MM.1S (cell line): ENCODE results near the gene MSMO1.
A peak's percentile ranks its signal among the peaks of the same experiment; 100 is the strongest.

Experiments used
- DNase-seq: peaks from one replicate; pipeline ENCODE4 v3.0.0-alpha.2; 2015
- H2AFZ ChIP-seq: fragments of 300-600 bp; sonication (generic); 2 replicates; pipeline ENCODE4 v1.6.0; 2016; ENCODE audit warnings: antibody characterized with exemption, low read length
- H3F3A ChIP-seq: fragments of 300-600 bp; sonication (generic); 2 replicates; pipeline ENCODE4 v1.6.1; 2016; ENCODE audit warnings: mild to moderate bottlenecking, antibody characterized with exemption, low read length, moderate library complexity, mixed read lengths; ENCODE audit not compliant: insufficient read depth
- H3K27ac ChIP-seq: fragments of 300-600 bp; sonication (generic); 2 replicates; pipeline ENCODE4 v1.5.1; 2016; ENCODE audit warnings: mild to moderate bottlenecking, low read length
- H3K27me3 ChIP-seq: fragments of 300-600 bp; sonication (generic); replicated peaks from 2 replicates; pipeline ENCODE4 v1.6.0; 2016; ENCODE audit warnings: low read length; ENCODE audit not compliant: insufficient read depth
- H3K36me3 ChIP-seq: fragments of 300-600 bp; sonication (generic); replicated peaks from 2 replicates; pipeline ENCODE4 v1.6.1; 2016; ENCODE audit warnings: mild to moderate bottlenecking, low read length, mixed read lengths; ENCODE audit not compliant: insufficient read depth
- H3K4me1 ChIP-seq: fragments of 300-600 bp; sonication (generic); 2 replicates; pipeline ENCODE4 v1.6.1; 2016; ENCODE audit warnings: low read length, mixed read lengths
- H3K4me2 ChIP-seq: fragments of 300-600 bp; sonication (generic); 2 replicates; pipeline ENCODE4 v1.6.0; 2016; ENCODE audit warnings: low read depth, low read length
- H3K4me3 ChIP-seq: fragments of 300-600 bp; sonication (generic); 2 replicates; pipeline ENCODE4 v1.5.1; 2016; ENCODE audit warnings: low read length, mixed read lengths
- H3K79me2 ChIP-seq: fragments of 300-600 bp; sonication (generic); 2 replicates; pipeline ENCODE4 v1.6.1; 2016; ENCODE audit warnings: mixed run types, low read length, mixed read lengths
- H3K9ac ChIP-seq: fragments of 300-600 bp; sonication (generic); 2 replicates; pipeline ENCODE4 v1.6.1; 2016; ENCODE audit warnings: low read length, mixed read lengths
- H3K9me2 ChIP-seq: fragments of 300-600 bp; sonication (generic); replicated peaks from 2 replicates; pipeline ENCODE4 v1.6.1; 2016; ENCODE audit warnings: mild to moderate bottlenecking, low read length, mixed read lengths; ENCODE audit not compliant: insufficient read depth
- H3K9me3 ChIP-seq: fragments of 300-600 bp; sonication (generic); replicated peaks from 2 replicates; pipeline ENCODE4 v1.6.1; 2016; ENCODE audit warnings: mild to moderate bottlenecking, low read length, mixed read lengths; ENCODE audit not compliant: insufficient read depth
- H4K20me1 ChIP-seq: fragments of 300-600 bp; sonication (generic); 2 replicates; pipeline ENCODE4 v1.6.1; 2016; ENCODE audit warnings: mild to moderate bottlenecking, low read length, moderate library complexity, mixed read lengths; ENCODE audit not compliant: insufficient read depth
- EZH2 ChIP-seq: fragments of 300-600 bp; sonication (generic); optimal IDR thresholded peaks from 2 replicates; pipeline ENCODE3; 2017; ENCODE audit warnings: low read depth, mild to moderate bottlenecking, antibody characterized with exemption, low read length, mixed read lengths
- EZH2phosphoT487 ChIP-seq: fragments of 300-600 bp; sonication (generic); IDR thresholded peaks from 2 replicates; pipeline ENCODE4 v1.6.1; 2018; ENCODE audit warnings: antibody characterized with exemption, low read length
- TF ChIP-seq, protein P1 (sequence below): fragments of 300-600 bp; sonication (generic); IDR thresholded peaks from 2 replicates; pipeline ENCODE4 v1.5.1; 2016; ENCODE audit warnings: antibody characterized with exemption, low read length, mixed read lengths

MSMO1 gene

DNA sequence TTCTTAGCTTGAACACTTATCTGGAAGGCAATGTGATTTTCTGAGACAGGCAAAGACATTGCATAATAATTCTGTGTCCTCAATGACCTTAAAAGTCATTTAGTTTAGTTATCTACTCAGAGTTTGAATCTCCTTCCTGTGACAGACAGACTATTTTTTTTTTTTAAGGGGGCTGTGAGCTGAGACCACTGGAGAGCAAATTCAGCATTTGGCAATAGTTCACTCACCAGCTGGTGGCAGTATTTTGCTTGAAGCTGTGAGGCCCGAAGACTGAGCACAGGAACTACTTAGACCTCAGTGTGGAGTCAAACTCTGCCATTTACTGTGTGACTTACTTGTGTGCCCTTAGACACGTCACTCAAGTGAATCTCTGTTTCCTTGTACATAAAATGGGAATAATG, 28.4 kb downstream of the MSMO1 start:
- H3K4me3 ChIP-seq = no peak overlapping the region

DNA sequence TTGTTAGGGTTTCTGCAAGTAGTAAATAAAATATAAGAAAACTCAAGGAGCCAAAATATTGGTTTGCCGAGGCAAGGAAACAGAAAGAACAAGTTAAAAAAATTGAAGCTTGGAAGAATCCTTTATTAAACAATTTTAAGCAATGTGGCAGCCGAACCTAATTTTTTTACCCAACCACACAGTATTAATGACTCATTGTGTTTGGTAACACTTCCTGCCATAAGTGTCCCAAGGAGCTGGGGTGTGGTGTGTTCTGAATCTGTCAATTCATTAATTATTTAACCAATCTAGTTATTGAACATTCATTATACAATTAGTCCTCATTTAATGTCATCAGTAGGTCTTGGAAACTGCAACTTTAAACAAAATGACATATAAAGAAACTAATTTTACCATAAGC, 32.0 kb downstream of the MSMO1 start:
- H3K79me2 ChIP-seq = no peaks in the 10 kb centered on the region
- no peak for DNase-seq
- no peak overlapping the region for H2AFZ ChIP-seq
- H3K9me3 ChIP-seq = no peaks in the 10 kb centered on the region
- H3K9ac ChIP-seq = no peak overlapping the region
- no peaks in the 10 kb centered on the region for H3F3A ChIP-seq
- no peak overlapping the region for H3K4me3 ChIP-seq
- H4K20me1 ChIP-seq = no peaks in the 10 kb centered on the region
- H3K9me2 ChIP-seq = no peaks in the 10 kb centered on the region
- no peaks in the 10 kb centered on the region for H3K36me3 ChIP-seq
- no peak overlapping the region for H3K27ac ChIP-seq
- H3K4me2 ChIP-seq = no peak overlapping the region
- H3K27me3 ChIP-seq = no peaks in the 10 kb centered on the region
- no peaks in the 10 kb centered on the region for H3K4me1 ChIP-seq
- TF ChIP-seq EZH2phosphoT487 = no peak
- no peak for TF ChIP-seq EZH2
- TF ChIP-seq, protein P1, sequence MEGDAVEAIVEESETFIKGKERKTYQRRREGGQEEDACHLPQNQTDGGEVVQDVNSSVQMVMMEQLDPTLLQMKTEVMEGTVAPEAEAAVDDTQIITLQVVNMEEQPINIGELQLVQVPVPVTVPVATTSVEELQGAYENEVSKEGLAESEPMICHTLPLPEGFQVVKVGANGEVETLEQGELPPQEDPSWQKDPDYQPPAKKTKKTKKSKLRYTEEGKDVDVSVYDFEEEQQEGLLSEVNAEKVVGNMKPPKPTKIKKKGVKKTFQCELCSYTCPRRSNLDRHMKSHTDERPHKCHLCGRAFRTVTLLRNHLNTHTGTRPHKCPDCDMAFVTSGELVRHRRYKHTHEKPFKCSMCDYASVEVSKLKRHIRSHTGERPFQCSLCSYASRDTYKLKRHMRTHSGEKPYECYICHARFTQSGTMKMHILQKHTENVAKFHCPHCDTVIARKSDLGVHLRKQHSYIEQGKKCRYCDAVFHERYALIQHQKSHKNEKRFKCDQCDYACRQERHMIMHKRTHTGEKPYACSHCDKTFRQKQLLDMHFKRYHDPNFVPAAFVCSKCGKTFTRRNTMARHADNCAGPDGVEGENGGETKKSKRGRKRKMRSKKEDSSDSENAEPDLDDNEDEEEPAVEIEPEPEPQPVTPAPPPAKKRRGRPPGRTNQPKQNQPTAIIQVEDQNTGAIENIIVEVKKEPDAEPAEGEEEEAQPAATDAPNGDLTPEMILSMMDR = no peak

More for the DNA sequence above, 28.4 kb downstream of the MSMO1 start:
- Histone ChIP-seq H3K36me3 (no peaks in the 10 kb centered on the region), H3K9ac (no peak overlapping the region), H3K27me3 (no peaks in the 10 kb centered on the region), H3K9me3 (no peaks in the 10 kb centered on the region), H3K27ac (no peak overlapping the region), H3F3A (no peaks in the 10 kb centered on the region), H3K79me2 (no peaks in the 10 kb centered on the region), H2AFZ (no peak overlapping the region), H3K4me1 (no peaks in the 10 kb centered on the region), H3K9me2 (no peaks in the 10 kb centered on the region), H3K4me2 (no peak overlapping the region), H4K20me1 (no peaks in the 10 kb centered on the region)
- no peak for TF ChIP-seq EZH2phosphoT487
- TF ChIP-seq, protein P1 = peak; percentile 47
- DNase-seq = peak; percentile 43

DNA sequence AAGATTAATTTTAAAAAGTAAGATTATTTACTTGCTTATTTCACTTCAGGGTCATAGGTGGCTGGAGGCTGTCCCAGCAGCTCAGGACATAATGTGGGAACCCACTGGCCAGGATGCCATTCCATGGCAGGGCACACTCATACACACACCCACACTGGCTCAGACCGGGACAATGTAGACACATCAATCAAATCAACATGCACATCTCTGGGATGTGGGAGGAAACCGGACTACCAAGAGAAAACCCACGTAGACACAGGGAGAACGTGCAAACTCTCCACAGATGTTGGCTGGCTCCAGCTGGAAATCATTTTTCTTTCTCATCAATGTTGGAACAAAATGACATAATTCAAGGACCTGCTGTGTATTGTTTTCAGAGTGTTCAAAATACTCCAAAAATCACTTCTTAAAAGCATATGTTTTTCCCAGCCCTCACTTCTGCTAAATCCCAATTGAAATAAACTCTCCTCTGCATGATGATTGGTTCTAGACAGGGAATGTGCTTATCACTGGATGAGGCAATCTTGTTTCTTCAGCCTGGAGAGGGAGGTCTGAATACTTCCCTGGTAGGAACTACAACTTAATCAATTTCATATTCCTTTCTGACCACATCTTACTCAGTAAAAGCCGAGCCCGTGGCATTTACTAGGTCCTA, 32.7 kb downstream of the MSMO1 start:
- Histone ChIP-seq H3K9ac (no peak overlapping the region), H3K27ac (no peak overlapping the region), H4K20me1 (no peaks in the 10 kb centered on the region), H2AFZ (no peak overlapping the region), H3K27me3 (no peaks in the 10 kb centered on the region), H3K79me2 (no peaks in the 10 kb centered on the region), H3K36me3 (no peaks in the 10 kb centered on the region), H3K4me1 (no peaks in the 10 kb centered on the region), H3K4me2 (no peak overlapping the region), H3K4me3 (no peak overlapping the region), H3K9me3 (no peaks in the 10 kb centered on the region), H3F3A (no peaks in the 10 kb centered on the region), H3K9me2 (no peaks in the 10 kb centered on the region)
- no peak for DNase-seq
- TF ChIP-seq EZH2phosphoT487 = no peak
- TF ChIP-seq EZH2 = no peak
- TF ChIP-seq, protein P1 = no peak
